ENCODE data around the gene PRKAR1A.

PRKAR1A gene

DNA sequence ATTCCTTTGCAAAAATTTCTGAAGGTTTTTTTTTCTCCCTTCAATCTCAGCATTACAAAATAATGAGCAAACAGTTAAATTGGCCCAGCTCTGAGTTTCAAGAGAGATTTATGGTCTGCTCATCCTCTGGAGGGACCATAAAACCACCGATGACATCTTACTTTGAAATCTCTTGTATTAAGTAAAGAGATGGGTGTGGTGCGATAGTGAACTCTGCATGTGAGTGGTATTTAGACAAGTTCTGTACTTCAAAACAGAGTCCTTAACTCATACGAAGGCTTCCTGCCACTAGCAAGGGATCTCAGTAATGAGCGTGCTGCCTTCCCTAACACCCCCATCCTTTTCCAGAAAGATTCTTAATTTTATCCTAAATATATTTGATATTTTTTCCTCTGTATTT, 86.9 kb downstream of the PRKAR1A start:
- H3K4me3 ChIP-seq (ENCODE audit: low read depth, low read length), result no peak overlapping the region
- DNase-seq (ENCODE audit: low read depth), result no peak
- TF ChIP-seq, protein P1, sequence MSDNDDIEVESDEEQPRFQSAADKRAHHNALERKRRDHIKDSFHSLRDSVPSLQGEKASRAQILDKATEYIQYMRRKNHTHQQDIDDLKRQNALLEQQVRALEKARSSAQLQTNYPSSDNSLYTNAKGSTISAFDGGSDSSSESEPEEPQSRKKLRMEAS (IDR thresholded peaks at IDR 0.05; ENCODE audit: low read depth, low read length), result no peak
- TF ChIP-seq, protein P2, sequence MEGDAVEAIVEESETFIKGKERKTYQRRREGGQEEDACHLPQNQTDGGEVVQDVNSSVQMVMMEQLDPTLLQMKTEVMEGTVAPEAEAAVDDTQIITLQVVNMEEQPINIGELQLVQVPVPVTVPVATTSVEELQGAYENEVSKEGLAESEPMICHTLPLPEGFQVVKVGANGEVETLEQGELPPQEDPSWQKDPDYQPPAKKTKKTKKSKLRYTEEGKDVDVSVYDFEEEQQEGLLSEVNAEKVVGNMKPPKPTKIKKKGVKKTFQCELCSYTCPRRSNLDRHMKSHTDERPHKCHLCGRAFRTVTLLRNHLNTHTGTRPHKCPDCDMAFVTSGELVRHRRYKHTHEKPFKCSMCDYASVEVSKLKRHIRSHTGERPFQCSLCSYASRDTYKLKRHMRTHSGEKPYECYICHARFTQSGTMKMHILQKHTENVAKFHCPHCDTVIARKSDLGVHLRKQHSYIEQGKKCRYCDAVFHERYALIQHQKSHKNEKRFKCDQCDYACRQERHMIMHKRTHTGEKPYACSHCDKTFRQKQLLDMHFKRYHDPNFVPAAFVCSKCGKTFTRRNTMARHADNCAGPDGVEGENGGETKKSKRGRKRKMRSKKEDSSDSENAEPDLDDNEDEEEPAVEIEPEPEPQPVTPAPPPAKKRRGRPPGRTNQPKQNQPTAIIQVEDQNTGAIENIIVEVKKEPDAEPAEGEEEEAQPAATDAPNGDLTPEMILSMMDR (IDR thresholded peaks at IDR 0.05; ENCODE audit: low read depth, low read length), result no peak
- TF ChIP-seq MYC (IDR thresholded peaks at IDR 0.05; ENCODE audit: low read depth, low read length), result no peak
- TF ChIP-seq POLR2A (IDR thresholded peaks at IDR 0.05; ENCODE audit: extremely low read depth, insufficient read length), result no peak

DNA sequence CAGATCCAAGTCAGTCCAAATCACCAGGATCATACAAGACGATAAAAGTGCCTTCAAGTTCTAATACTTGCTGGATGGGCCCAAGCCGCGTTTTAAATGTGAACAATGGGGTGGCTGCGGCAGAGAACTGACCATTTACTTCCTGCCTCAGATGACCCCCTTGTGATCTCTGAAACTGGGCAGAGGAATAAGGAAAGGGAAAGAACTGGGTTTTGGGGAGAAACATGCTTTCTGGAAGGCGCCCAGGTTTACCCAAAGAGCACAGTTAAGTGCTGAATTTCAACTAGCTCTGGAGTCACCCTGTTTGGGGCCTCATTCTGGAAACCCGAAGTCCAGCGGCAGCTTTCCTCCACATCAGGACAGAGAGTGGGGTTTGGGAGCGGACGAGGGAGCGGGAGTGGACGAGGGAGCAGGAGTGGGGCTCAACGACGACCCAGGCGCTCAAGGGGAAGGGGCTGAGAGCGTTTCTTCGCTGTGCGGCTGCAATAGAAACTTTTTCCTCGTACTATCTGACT, 87.4 kb downstream of the PRKAR1A start:
- DNase-seq (ENCODE audit: low read depth), result no peak
- TF ChIP-seq MYC (IDR thresholded peaks at IDR 0.05; ENCODE audit: low read depth, low read length) (no peak), POLR2A (IDR thresholded peaks at IDR 0.05; ENCODE audit: extremely low read depth, insufficient read length) (no peak)
- TF ChIP-seq, protein P1 (IDR thresholded peaks at IDR 0.05; ENCODE audit: low read depth, low read length), result no peak
- TF ChIP-seq, protein P2 (IDR thresholded peaks at IDR 0.05; ENCODE audit: low read depth, low read length), result no peak
- H3K4me3 ChIP-seq (ENCODE audit: low read depth, low read length), result no peak overlapping the region

DNA sequence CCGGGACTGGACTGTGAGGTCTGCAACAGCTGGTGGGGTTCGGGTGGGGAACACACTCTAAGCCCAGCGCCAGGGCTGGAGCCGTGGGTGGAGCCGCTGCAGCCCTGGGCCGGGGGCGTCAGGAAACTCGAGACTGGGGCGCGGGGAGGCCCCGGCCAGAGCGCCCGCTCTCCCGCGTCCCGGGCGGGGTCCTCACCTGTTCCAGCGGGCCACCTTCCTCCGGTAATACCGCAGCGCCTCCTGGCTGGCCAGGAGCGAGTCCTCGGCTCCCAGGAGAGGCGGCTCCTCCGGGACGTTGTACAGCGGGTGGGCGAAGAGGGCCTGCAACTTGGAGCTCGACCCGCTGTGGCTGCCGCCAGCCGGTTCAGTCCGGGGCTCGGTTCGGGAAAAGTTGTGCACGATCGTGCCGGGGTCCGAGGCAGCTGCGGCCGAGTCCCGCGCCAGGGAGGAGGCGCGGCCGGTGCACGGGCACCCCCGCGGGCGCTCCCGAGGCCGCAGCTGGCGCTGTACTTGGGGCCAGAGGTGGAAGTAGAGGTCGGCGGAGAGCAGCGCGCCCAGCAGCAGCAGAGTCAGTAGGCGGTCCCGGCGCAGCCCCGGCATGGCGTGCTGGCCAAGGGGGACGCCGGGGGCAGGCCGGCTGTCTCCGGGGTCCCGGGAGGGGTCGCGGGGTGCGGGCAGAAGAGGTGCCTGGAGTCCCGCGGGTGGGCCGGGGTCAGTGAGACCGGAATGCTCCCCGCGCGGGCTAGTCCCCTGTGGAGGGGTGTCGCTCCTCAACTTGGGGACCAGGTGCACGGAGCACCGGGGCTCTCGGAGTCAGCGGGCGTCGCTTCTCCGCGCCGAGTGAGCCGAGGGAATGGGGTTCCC, 88.1 kb downstream of the PRKAR1A start:
- TF ChIP-seq, protein P1 (IDR thresholded peaks at IDR 0.05; ENCODE audit: low read depth, low read length), result no peak
- TF ChIP-seq, protein P2 (IDR thresholded peaks at IDR 0.05; ENCODE audit: low read depth, low read length), result no peak
- TF ChIP-seq MYC (IDR thresholded peaks at IDR 0.05; ENCODE audit: low read depth, low read length) (no peak), POLR2A (IDR thresholded peaks at IDR 0.05; ENCODE audit: extremely low read depth, insufficient read length) (no peak)
- no peak for DNase-seq (ENCODE audit: low read depth)
- H3K4me3 ChIP-seq (ENCODE audit: low read depth, low read length), result no peak overlapping the region
